ENCODE data around the gene ZNF662.

DNA sequence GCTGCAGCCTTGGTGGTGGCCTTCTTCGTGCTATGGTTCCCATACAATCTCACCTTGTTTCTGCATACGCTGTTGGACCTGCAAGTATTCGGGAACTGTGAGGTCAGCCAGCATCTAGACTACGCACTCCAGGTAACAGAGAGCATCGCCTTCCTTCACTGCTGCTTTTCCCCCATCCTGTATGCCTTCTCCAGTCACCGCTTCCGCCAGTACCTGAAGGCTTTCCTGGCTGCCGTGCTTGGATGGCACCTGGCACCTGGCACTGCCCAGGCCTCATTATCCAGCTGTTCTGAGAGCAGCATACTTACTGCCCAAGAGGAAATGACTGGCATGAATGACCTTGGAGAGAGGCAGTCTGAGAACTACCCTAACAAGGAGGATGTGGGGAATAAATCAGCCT is 40.7 kb upstream of the ZNF662 start:
- TF ChIP-seq CTCF (IDR thresholded peaks at IDR 0.05) (no peak), POLR2A (IDR thresholded peaks at IDR 0.05) (no peak)
